C4-2B (cell line): ENCODE data around the gene FAS.

Experiments used
- CTCF ChIP-seq: fragments of 450-650 bp; conservative IDR thresholded peaks from 2 replicates; pipeline ENCODE4 v1.5.1; 2017; ENCODE audit warnings: mild to moderate bottlenecking
- ZFX ChIP-seq: fragments of 450-650 bp; IDR thresholded peaks from 2 replicates; pipeline ENCODE4 v1.6.1; 2017

- TF ChIP-seq CTCF (no peak), ZFX (no peak)
Observed at GRCh38 chr10:88975377-88975720, 15.2 kb upstream of the FAS start.
